ENCODE results near the gene CMTM6.
"Not testable (repeated sequence)": the region's sequence is repeated elsewhere in the genome, so short reads cannot be mapped to it uniquely, and the experiment has no call there.

The CMTM6 gene

GRCh38 chr3:32463415-32463814 is 39.2 kb downstream of the CMTM6 start:
- not testable (repeated sequence) for DNase-seq

GRCh38 chr3:32462191-32462986 is 40.3 kb downstream of the CMTM6 start:
- peak in 1 of 2 experiments; percentile 42 for DNase-seq

- peak in 1 of 2 experiments; percentile 17 for DNase-seq
Observed at GRCh38 chr3:32460817-32461496, 41.7 kb downstream of the CMTM6 start.

GRCh38 chr3:32460031-32460749 is 42.5 kb downstream of the CMTM6 start:
- DNase-seq = peak; percentile 68 to 72

GRCh38 chr3:32459450-32459849 is 43.2 kb downstream of the CMTM6 start:
- peak in 1 of 2 experiments; percentile 28 for DNase-seq

GRCh38 chr3:32457971-32458471 is 44.6 kb downstream of the CMTM6 start:
- peak; percentile 48 to 56 for DNase-seq

- peak; percentile 19 for DNase-seq
Observed at GRCh38 chr3:32456429-32457130, 46.1 kb downstream of the CMTM6 start.

- DNase-seq = peak; percentile 18
Observed at GRCh38 chr3:32455609-32456428, 46.8 kb downstream of the CMTM6 start.

- peak; percentile 12 to 13 for DNase-seq
Observed at GRCh38 chr3:32454731-32455608, 47.7 kb downstream of the CMTM6 start.

GRCh38 chr3:32454111-32454510 is 48.5 kb downstream of the CMTM6 start:
- peak in 1 of 2 experiments; percentile 6 for DNase-seq

GRCh38 chr3:32453346-32453745 is 49.3 kb downstream of the CMTM6 start:
- no peak for DNase-seq

- DNase-seq = peak; percentile 9 to 15
Observed at GRCh38 chr3:32452009-32452408, 50.6 kb downstream of the CMTM6 start.

GRCh38 chr3:32450992-32451659 is 51.5 kb downstream of the CMTM6 start:
- peak; percentile 6 to 9 for DNase-seq

- DNase-seq = peak in 1 of 2 experiments; percentile 0
Observed at GRCh38 chr3:32450426-32450825, 52.2 kb downstream of the CMTM6 start.

- no peak for DNase-seq
Observed at GRCh38 chr3:32449691-32450090, 53.0 kb downstream of the CMTM6 start.

- DNase-seq = peak; percentile 2 to 8
Observed at GRCh38 chr3:32448686-32449474, 53.8 kb downstream of the CMTM6 start.

GRCh38 chr3:32447865-32448400 is 54.7 kb downstream of the CMTM6 start:
- no peak for DNase-seq

- DNase-seq = peak; percentile 13 to 19
Observed at GRCh38 chr3:32443478-32443877, 59.2 kb downstream of the CMTM6 start.

- DNase-seq = no peak
Observed at GRCh38 chr3:32442766-32443165, 59.9 kb downstream of the CMTM6 start.

Data from activated T-cell treated with anti-CD3 and anti-CD28 coated beads, Interleukin-2, amount 50 U/mL, for 48 hours (primary cell).